HEK293 (cell line): ENCODE data around the gene ILF3.

Source experiments
- CTCF ChIA-PET: fragments of 350-600 bp; formaldehyde crosslinking; extraction: SDS; loops from one replicate; lab custom pipeline; 2021; ENCODE audit warnings: antibody characterized with exemption; lab: Yijun Ruan, JAX
- POLR2A ChIA-PET: fragments of 300-600 bp; formaldehyde crosslinking; extraction: SDS; loops from one replicate; lab custom pipeline; 2020; ENCODE audit warnings: antibody characterized with exemption, inconsistent platforms; lab: Yijun Ruan, JAX
- H3K27ac ChIP-seq: fragments of 200-500 bp; sonication (Bioruptor generic); 2 replicates; pipeline ENCODE4 v1.5.1; 2014; ENCODE audit warnings: low read depth, low read length, control low read depth, inconsistent platforms; ENCODE audit errors: extremely low read depth
- H3K36me3 ChIP-seq, 2 experiments: fragments of 200-500 bp in 1 of 2; sonication (Bioruptor generic) in 1 of 2; 1 replicate in 1 of 2; 2 replicates in 1 of 2; pipeline ENCODE4 v1.5.1; 2014 to 2017; ENCODE audit warnings: inconsistent platforms in 2 of 2, low read length in 2 of 2; ENCODE audit not compliant: control insufficient read depth in 2 of 2, insufficient read depth in 1 of 2
- H3K4me1 ChIP-seq: fragments of 200-500 bp; sonication (Bioruptor generic); 2 replicates; pipeline ENCODE4 v1.5.1; 2014; ENCODE audit warnings: mild to moderate bottlenecking, low read length, inconsistent platforms; ENCODE audit not compliant: control insufficient read depth, insufficient read depth
- H3K4me3 ChIP-seq: 2 replicates; pipeline ENCODE4 v1.5.1; 2011; ENCODE audit warnings: low read depth, mild to moderate bottlenecking, control low read depth, low read length, moderate library complexity
- H3K9me3 ChIP-seq: fragments of 200-500 bp; sonication (Bioruptor generic); 2 replicates; pipeline ENCODE4 v1.5.1; 2014; ENCODE audit warnings: low read depth, low read length, inconsistent platforms; ENCODE audit not compliant: control insufficient read depth, insufficient read depth
- BCL11B ChIP-seq: fragments of 450-650 bp; formaldehyde crosslinking; IDR thresholded peaks from 2 replicates; pipeline ENCODE4 v1.5.1; 2016; ENCODE audit warnings: low read depth, missing biosample characterization, missing genetic modification characterization
- GLIS1 ChIP-seq: fragments of 450-650 bp; formaldehyde crosslinking; IDR thresholded peaks from 2 replicates; pipeline ENCODE4 v1.5.1; 2016; ENCODE audit warnings: missing biosample characterization, missing genetic modification characterization
- MZF1 ChIP-seq: fragments of 450-650 bp; formaldehyde crosslinking; IDR thresholded peaks from 2 replicates; pipeline ENCODE4 v1.5.1; 2017; ENCODE audit warnings: missing biosample characterization, missing genetic modification characterization, borderline replicate concordance
- OSR2 ChIP-seq: fragments of 450-650 bp; formaldehyde crosslinking; IDR thresholded peaks from 2 replicates; pipeline ENCODE4 v1.5.1; 2016; ENCODE audit warnings: missing biosample characterization, missing genetic modification characterization
- ZBTB17 ChIP-seq: fragments of 450-650 bp; formaldehyde crosslinking; IDR thresholded peaks from 2 replicates; pipeline ENCODE4 v1.5.1; 2016; ENCODE audit warnings: missing biosample characterization, missing genetic modification characterization
- ZNF132 ChIP-seq: fragments of 450-650 bp; formaldehyde crosslinking; IDR thresholded peaks from 2 replicates; pipeline ENCODE4 v1.5.1; 2017; ENCODE audit warnings: missing biosample characterization, missing genetic modification characterization, borderline replicate concordance
- ZNF16 ChIP-seq: fragments of 450-650 bp; formaldehyde crosslinking; IDR thresholded peaks from 2 replicates; pipeline ENCODE4 v1.5.1; 2016; ENCODE audit warnings: low read depth, missing biosample characterization, missing genetic modification characterization
- ZNF175 ChIP-seq: fragments of 450-650 bp; formaldehyde crosslinking; IDR thresholded peaks from 2 replicates; pipeline ENCODE4 v1.5.1; 2016; ENCODE audit warnings: missing biosample characterization, missing genetic modification characterization
- ZNF324 ChIP-seq: fragments of 450-650 bp; formaldehyde crosslinking; IDR thresholded peaks from 2 replicates; pipeline ENCODE4 v1.5.1; 2016; ENCODE audit warnings: missing biosample characterization, missing genetic modification characterization
- ZNF629 ChIP-seq: fragments of 450-650 bp; formaldehyde crosslinking; IDR thresholded peaks from 2 replicates; pipeline ENCODE4 v1.5.1; 2017; ENCODE audit warnings: missing biosample characterization, missing genetic modification characterization
- ZNF677 ChIP-seq: fragments of 450-650 bp; IDR thresholded peaks from 2 replicates; pipeline ENCODE4 v1.5.0; 2018; ENCODE audit warnings: missing biosample characterization, mild to moderate bottlenecking, missing genetic modification characterization, moderate library complexity
- ZNF768 ChIP-seq: fragments of 450-650 bp; formaldehyde crosslinking; IDR thresholded peaks from 2 replicates; pipeline ENCODE4 v1.5.1; 2018; ENCODE audit warnings: missing biosample characterization, mild to moderate bottlenecking, missing genetic modification characterization
- ZNF791 ChIP-seq: fragments of 450-650 bp; formaldehyde crosslinking; IDR thresholded peaks from 2 replicates; pipeline ENCODE4 v1.5.1; 2016; ENCODE audit warnings: missing biosample characterization, missing genetic modification characterization
- TF ChIP-seq, protein P1 (sequence below): fragments of 450-650 bp; formaldehyde crosslinking; IDR thresholded peaks from 2 replicates; pipeline ENCODE4 v1.5.1; 2017; ENCODE audit warnings: missing biosample characterization, missing genetic modification characterization
- TF ChIP-seq, protein P2 (sequence below): fragments of 450-650 bp; formaldehyde crosslinking; optimal IDR thresholded peaks from 2 replicates; pipeline ENCODE3; 2016; ENCODE audit warnings: missing biosample characterization, mild to moderate bottlenecking, missing genetic modification characterization
- TF ChIP-seq, protein P3 (sequence below): fragments of 450-650 bp; formaldehyde crosslinking; IDR thresholded peaks from 2 replicates; pipeline ENCODE4 v1.5.1; 2017; ENCODE audit warnings: missing biosample characterization, missing genetic modification characterization
- TF ChIP-seq, protein P4 (sequence below): fragments of 450-650 bp; formaldehyde crosslinking; IDR thresholded peaks from 2 replicates; pipeline ENCODE4 v1.5.1; 2016; ENCODE audit warnings: missing biosample characterization, missing genetic modification characterization
- TF ChIP-seq, protein P5 (sequence below): fragments of 450-650 bp; formaldehyde crosslinking; IDR thresholded peaks from 2 replicates; pipeline ENCODE4 v1.5.1; 2016; ENCODE audit warnings: missing biosample characterization, missing genetic modification characterization
- TF ChIP-seq, protein P6 (sequence below): fragments of 450-650 bp; formaldehyde crosslinking; IDR thresholded peaks from 2 replicates; pipeline ENCODE4 v1.5.1; 2016; ENCODE audit warnings: missing biosample characterization, missing genetic modification characterization

Gene ILF3

DNA sequence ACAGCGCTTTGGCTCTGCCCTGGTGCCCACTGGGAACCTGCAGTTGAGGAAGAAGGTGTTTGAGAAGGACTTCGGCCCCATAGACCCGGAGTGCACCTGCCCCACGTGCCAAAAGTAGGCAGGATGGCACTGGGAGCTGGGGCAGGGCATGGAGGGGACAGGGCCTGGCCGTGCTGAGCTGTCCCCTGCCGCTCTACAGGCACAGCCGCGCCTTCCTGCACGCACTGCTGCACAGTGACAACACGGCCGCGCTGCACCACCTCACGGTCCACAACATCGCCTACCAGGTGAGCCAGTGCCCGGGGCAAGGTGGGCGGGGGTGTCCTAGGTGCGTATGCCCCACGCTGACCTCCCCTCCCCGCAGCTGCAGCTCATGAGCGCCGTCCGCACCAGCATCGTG, 58.6 kb downstream of the ILF3 start (continued):
- TF ChIP-seq, protein P1, sequence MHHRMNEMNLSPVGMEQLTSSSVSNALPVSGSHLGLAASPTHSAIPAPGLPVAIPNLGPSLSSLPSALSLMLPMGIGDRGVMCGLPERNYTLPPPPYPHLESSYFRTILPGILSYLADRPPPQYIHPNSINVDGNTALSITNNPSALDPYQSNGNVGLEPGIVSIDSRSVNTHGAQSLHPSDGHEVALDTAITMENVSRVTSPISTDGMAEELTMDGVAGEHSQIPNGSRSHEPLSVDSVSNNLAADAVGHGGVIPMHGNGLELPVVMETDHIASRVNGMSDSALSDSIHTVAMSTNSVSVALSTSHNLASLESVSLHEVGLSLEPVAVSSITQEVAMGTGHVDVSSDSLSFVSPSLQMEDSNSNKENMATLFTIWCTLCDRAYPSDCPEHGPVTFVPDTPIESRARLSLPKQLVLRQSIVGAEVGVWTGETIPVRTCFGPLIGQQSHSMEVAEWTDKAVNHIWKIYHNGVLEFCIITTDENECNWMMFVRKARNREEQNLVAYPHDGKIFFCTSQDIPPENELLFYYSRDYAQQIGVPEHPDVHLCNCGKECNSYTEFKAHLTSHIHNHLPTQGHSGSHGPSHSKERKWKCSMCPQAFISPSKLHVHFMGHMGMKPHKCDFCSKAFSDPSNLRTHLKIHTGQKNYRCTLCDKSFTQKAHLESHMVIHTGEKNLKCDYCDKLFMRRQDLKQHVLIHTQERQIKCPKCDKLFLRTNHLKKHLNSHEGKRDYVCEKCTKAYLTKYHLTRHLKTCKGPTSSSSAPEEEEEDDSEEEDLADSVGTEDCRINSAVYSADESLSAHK (tag by site-specific recombination), result no peak
- TF ChIP-seq OSR2 (tag by site-specific recombination) (no peak), BCL11B (tag by site-specific recombination) (no peak), ZNF791 (no peak)
- TF ChIP-seq, protein P2, sequence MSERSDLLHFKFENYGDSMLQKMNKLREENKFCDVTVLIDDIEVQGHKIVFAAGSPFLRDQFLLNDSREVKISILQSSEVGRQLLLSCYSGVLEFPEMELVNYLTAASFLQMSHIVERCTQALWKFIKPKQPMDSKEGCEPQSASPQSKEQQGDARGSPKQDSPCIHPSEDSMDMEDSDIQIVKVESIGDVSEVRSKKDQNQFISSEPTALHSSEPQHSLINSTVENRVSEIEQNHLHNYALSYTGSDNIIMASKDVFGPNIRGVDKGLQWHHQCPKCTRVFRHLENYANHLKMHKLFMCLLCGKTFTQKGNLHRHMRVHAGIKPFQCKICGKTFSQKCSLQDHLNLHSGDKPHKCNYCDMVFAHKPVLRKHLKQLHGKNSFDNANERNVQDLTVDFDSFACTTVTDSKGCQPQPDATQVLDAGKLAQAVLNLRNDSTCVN (tag by site-specific recombination), result no peak

DNA sequence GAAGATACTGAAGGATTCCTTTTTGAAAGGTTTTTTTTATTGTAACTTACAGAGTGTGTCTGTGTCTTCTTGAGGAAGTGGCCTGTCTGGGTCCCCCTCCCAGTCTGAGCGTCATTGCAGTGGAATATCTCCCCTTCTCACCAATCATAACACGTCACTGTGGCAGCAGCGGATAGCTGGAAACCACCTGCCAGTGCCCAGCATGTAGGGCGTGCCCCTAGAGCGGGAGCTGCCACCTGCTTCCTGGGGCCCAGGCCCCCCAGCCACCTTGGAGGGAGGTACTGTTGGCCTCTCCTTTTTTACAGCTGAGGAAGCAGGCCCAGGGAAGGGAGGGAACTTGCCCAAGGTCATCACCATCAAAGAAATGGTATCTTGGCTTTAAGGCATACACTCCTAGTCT, 59.2 kb downstream of the ILF3 start:
- ChIA-PET CTCF (no interaction called here), POLR2A (interaction anchor here (0.7 kb wide), 1 partner anchor 238 kb away, joined by 3 read pairs; no protein-coding TSS in a partner anchor)
- Histone ChIP-seq H3K4me1 (no peaks in the 10 kb centered on the region), H3K27ac (no peak overlapping the region), H3K9me3 (no peaks in the 10 kb centered on the region), H3K36me3 (peaks cover 0 to 35% of the 10 kb centered on the region in 2 experiments; a peak in 2 of 3 replicates), H3K4me3 (no peak overlapping the region)
- TF ChIP-seq ZNF175 (tag by site-specific recombination), result no peak
- no peak for TF ChIP-seq GLIS1 (tag by site-specific recombination)
- TF ChIP-seq ZNF768, result no peak
- no peak for TF ChIP-seq ZNF629 (tag by site-specific recombination)
- no peak for TF ChIP-seq MZF1
- TF ChIP-seq, protein P3, sequence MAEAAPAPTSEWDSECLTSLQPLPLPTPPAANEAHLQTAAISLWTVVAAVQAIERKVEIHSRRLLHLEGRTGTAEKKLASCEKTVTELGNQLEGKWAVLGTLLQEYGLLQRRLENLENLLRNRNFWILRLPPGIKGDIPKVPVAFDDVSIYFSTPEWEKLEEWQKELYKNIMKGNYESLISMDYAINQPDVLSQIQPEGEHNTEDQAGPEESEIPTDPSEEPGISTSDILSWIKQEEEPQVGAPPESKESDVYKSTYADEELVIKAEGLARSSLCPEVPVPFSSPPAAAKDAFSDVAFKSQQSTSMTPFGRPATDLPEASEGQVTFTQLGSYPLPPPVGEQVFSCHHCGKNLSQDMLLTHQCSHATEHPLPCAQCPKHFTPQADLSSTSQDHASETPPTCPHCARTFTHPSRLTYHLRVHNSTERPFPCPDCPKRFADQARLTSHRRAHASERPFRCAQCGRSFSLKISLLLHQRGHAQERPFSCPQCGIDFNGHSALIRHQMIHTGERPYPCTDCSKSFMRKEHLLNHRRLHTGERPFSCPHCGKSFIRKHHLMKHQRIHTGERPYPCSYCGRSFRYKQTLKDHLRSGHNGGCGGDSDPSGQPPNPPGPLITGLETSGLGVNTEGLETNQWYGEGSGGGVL (tag by site-specific recombination), result no peak
- no peak for TF ChIP-seq ZNF677 (tag by site-specific recombination)
- TF ChIP-seq, protein P1 (tag by site-specific recombination), result no peak
- TF ChIP-seq, protein P4, sequence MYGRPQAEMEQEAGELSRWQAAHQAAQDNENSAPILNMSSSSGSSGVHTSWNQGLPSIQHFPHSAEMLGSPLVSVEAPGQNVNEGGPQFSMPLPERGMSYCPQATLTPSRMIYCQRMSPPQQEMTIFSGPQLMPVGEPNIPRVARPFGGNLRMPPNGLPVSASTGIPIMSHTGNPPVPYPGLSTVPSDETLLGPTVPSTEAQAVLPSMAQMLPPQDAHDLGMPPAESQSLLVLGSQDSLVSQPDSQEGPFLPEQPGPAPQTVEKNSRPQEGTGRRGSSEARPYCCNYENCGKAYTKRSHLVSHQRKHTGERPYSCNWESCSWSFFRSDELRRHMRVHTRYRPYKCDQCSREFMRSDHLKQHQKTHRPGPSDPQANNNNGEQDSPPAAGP, result no peak
- TF ChIP-seq ZNF324 (tag by site-specific recombination), result no peak
- TF ChIP-seq ZNF16, result no peak
- TF ChIP-seq ZNF132 (tag by site-specific recombination), result no peak
- no peak for TF ChIP-seq ZBTB17 (tag by site-specific recombination)
- TF ChIP-seq, protein P5, sequence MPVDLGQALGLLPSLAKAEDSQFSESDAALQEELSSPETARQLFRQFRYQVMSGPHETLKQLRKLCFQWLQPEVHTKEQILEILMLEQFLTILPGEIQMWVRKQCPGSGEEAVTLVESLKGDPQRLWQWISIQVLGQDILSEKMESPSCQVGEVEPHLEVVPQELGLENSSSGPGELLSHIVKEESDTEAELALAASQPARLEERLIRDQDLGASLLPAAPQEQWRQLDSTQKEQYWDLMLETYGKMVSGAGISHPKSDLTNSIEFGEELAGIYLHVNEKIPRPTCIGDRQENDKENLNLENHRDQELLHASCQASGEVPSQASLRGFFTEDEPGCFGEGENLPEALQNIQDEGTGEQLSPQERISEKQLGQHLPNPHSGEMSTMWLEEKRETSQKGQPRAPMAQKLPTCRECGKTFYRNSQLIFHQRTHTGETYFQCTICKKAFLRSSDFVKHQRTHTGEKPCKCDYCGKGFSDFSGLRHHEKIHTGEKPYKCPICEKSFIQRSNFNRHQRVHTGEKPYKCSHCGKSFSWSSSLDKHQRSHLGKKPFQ (tag by site-specific recombination), result no peak
- TF ChIP-seq, protein P6, sequence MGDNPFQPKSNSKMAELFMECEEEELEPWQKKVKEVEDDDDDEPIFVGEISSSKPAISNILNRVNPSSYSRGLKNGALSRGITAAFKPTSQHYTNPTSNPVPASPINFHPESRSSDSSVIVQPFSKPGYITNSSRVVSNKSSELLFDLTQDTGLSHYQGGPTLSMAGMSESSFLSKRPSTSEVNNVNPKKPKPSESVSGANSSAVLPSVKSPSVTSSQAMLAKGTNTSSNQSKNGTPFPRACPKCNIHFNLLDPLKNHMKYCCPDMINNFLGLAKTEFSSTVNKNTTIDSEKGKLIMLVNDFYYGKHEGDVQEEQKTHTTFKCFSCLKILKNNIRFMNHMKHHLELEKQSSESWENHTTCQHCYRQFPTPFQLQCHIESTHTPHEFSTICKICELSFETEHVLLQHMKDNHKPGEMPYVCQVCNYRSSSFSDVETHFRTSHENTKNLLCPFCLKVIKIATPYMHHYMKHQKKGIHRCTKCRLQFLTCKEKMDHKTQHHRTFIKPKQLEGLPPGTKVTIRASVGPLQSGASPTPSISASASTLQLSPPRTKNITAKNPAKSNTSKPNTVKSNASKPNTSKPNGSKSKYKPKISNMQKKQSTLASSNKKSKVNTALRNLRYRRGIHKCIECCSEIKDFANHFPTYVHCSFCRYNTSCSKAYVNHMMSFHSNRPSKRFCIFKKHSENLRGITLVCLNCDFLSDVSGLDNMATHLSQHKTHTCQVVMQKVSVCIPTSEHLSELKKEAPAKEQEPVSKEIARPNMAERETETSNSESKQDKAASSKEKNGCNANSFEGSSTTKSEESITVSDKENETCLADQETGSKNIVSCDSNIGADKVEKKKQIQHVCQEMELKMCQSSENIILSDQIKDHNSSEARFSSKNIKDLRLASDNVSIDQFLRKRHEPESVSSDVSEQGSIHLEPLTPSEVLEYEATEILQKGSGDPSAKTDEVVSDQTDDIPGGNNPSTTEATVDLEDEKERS (tag by site-specific recombination), result no peak
